Kidney (tissue), 14 donors: ENCODE measurements around the gene SFTA2. TPM values are rescaled to one million over a fixed set of nuclear protein-coding genes. Genes with fewer than 3 reads are reported as not detected.
"Not testable (repeated sequence)": the region's sequence is repeated elsewhere in the genome, so short reads cannot be mapped to it uniquely, and the experiment has no call there.

Source experiments
- DNase-seq, 5 donors: peaks; one replicate each; pipeline ENCODE4 v3.0.0-alpha.2; 2013 to 2020
- FAIRE-seq: peaks from 2 replicates; lab custom pipeline; 2012; peaks lifted over from hg19 to GRCh38; lab: Jason Lieb, UNC
- H3K27ac ChIP-seq, 2 donors: one replicate each; pipeline ENCODE4 v1.7.0; 2013; ENCODE audit warnings: low read depth in 2 of 2, low read length in 2 of 2, inconsistent platforms in 1 of 2
- H3K27me3 ChIP-seq: one replicate; pipeline ENCODE4 v1.7.1; 2013; ENCODE audit warnings: low read length, inconsistent platforms; ENCODE audit not compliant: control insufficient read depth, insufficient read depth
- H3K36me3 ChIP-seq, 3 donors: one replicate each; pipeline versions ENCODE4 v1.7.0 to v1.7.1; 2013; ENCODE audit warnings: low read length in 3 of 3, control low read depth in 1 of 3, inconsistent platforms in 1 of 3; ENCODE audit not compliant: insufficient read depth in 3 of 3, control insufficient read depth in 2 of 3
- H3K4me1 ChIP-seq, 3 donors: one replicate each; pipeline versions ENCODE4 v1.7.0 to v1.7.1; 2013; ENCODE audit warnings: low read length in 3 of 3, inconsistent platforms in 1 of 3, low read depth in 1 of 3; ENCODE audit not compliant: control insufficient read depth in 2 of 3, insufficient read depth in 2 of 3
- H3K4me3 ChIP-seq, 3 donors: one replicate each; pipeline versions ENCODE4 v1.7.0 to v1.8.1; 2013; ENCODE audit warnings: low read length in 3 of 3, control low read depth in 1 of 3, inconsistent platforms in 1 of 3
- H3K9ac ChIP-seq, 3 donors: one replicate each; pipeline versions ENCODE4 v1.7.0 to v1.7.1; 2013; ENCODE audit warnings: low read length in 3 of 3, control low read depth in 1 of 3, inconsistent platforms in 1 of 3
- H3K9me3 ChIP-seq, 3 donors: one replicate each; pipeline versions ENCODE4 v1.7.0 to v1.7.1; 2013; ENCODE audit warnings: low read length in 3 of 3, control low read depth in 1 of 3, inconsistent platforms in 1 of 3; ENCODE audit not compliant: control insufficient read depth in 2 of 3, insufficient read depth in 1 of 3
- CTCF ChIP-seq: IDR thresholded peaks from 3 replicates; pipeline ENCODE4 v1.5.1; 2012; ENCODE audit warnings: mild to moderate bottlenecking, moderate library complexity, borderline replicate concordance; ENCODE audit not compliant: insufficient read depth; ENCODE audit errors: extremely low read depth
- intact Hi-C: fragments of 100-400 bp; cut with DNase I; formaldehyde crosslinking; loops from one replicate; pipeline ENCODE4 v1.11.1; 2022
- polyA plus RNA-seq: library from polyadenylated mRNA; stranded (reverse); fragments of 350-450 nt; fragmentation: Illumina TruSeq; extraction: RNeasy Lipid Tissue Mini Kit (QIAGEN cat#74804); gene quantifications from one replicate; pipeline ENCODE4 v1.2.3, GENCODE V29; 2014; ENCODE audit warnings: low read depth, low replicate concordance; ENCODE audit not compliant: insufficient read depth
- total RNA-seq: library from RNA; stranded (reverse); fragmentation: NEBNext Ultra II Directional; extraction: Animal tissue kit (Norgen Biotek cat#: 25700); gene quantifications from one replicate; pipeline ENCODE4 v1.2.1, GENCODE V29; 2021
- donor health status: control.
- donor health status: control.
- donor health status: control.
- donor health status: control.
- donor health status: control.
- donor health status: DM: yes; HTN: yes; CAD: no.
- donor health status: Normal renal cell carcinoma (clear cell type).

The SFTA2 gene
- total and polyA plus RNA-seq, 2 donors from 2014 or later = 7.4 to 30.5 TPM

GRCh38 chr6:30974490-30975252 is 42.7 kb upstream of the SFTA2 start:
- FAIRE-seq (no peak), DNase-seq (no peak)
- H3K9ac ChIP-seq = no peak overlapping the region
- no peaks in the 10 kb centered on the region for H3K36me3 ChIP-seq
- H3K9me3 ChIP-seq = no peaks in the 10 kb centered on the region
- no peaks in the 10 kb centered on the region for H3K27me3 ChIP-seq
- H3K27ac ChIP-seq = no peak overlapping the region
- no peak for TF ChIP-seq CTCF
- intact Hi-C loops = no loop called here
- no peak overlapping the region for H3K4me3 ChIP-seq
- H3K4me1 ChIP-seq = no peaks in the 10 kb centered on the region

DNA sequence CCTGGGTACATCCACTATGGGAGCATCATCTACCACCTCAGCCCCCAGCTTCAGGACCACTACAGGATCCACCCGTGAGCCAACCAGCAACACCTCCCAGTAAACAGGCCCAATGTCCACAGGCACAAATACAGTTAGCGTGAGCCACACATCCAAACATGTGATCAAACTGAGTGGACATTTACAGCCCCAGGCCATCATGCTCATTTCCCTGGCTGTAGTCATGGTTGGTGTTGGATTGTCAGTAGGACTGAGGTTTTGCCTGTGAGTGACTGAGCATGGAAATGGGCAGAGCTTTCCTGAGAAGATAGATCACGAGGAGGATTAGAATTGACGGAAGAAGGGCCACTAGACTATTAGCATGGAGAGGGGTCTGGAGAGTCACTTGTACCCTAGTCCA is 40.8 kb upstream of the SFTA2 start:
- Histone ChIP-seq H3K36me3 (no peaks in the 10 kb centered on the region), H3K4me1 (no peaks in the 10 kb centered on the region), H3K9me3 (no peaks in the 10 kb centered on the region), H3K4me3 (no peak overlapping the region), H3K27ac (no peak overlapping the region), H3K9ac (no peak overlapping the region), H3K27me3 (no peaks in the 10 kb centered on the region)
- DNase-seq (no peak), FAIRE-seq (no peak)
- no peak for TF ChIP-seq CTCF
- intact Hi-C loops = no loop called here

- Histone ChIP-seq H3K4me3 (no peak overlapping the region), H3K4me1 (no peaks in the 10 kb centered on the region), H3K9me3 (no peaks in the 10 kb centered on the region), H3K36me3 (no peaks in the 10 kb centered on the region), H3K27me3 (no peaks in the 10 kb centered on the region), H3K9ac (no peak overlapping the region), H3K27ac (no peak overlapping the region)
- DNase-seq = no peak
- TF ChIP-seq CTCF = no peak
- intact Hi-C loops = no loop called here
- FAIRE-seq = no peak
These were observed 39.0 kb upstream of the SFTA2 start for GRCh38 chr6:30970946-30971345.

GRCh38 chr6:30969171-30969570 is 37.2 kb upstream of the SFTA2 start:
- FAIRE-seq, H3K27me3 ChIP-seq, DNase-seq, H3K9me3 ChIP-seq, H3K4me3 ChIP-seq, H3K27ac ChIP-seq, H3K4me1 ChIP-seq, H3K9ac ChIP-seq, intact Hi-C loops, H3K36me3 ChIP-seq: not testable (repeated sequence)
